ENCODE data around the gene NADK2. TPM values are rescaled to one million over a fixed set of nuclear protein-coding genes. Genes with fewer than 3 reads are reported as not detected.

Gene NADK2
- total and polyA plus RNA-seq, 9 of the 15 experiments (the other 6 are each of a cell fraction or from before 2014, with no cell fraction given), result 10.6 to 41.0 (median 24.0) TPM

DNA sequence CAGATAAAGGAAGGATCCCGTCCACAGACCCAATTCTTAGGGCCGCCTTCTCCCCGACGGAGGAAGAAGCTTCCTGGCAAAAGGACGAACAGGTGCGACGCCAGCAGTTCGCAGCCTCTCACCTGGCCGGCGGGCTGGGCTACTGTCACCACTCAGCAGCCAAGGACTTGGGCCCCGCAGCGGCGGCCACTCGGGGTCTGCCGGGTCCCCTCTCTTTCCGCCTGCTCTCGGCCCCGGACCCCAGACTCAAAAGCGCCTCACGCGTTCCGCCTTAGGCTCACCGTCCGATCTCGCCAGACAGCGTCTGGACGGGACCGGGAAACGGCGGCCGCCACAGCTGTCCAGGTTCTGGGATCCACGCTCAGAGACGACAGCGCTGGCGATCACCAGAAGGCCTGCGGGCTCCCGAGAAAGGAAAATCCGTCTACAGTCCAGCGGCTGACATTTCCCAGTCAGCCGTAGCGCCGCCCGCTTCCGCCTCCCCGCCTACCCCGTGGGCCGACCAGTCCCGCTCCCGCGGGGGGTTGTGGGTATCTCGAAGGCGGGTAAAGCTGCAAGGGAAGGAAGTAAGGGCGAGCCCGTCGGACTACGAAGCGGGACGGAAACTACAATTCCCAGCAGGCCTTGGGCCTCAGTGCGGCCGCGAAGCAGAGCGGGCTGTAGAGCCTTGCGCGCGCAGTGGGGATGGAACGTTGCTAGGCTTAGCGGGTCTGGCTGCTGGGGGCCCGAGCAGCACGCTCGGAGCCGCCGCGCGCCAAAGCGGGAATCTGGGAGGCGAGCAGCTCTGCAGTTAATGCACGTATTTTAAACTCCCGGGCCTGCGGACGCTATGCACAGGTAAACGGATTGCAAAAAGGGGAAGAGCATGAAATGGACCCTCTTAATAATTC lies 90.0 kb downstream of the NADK2 start, which contains the start of the genes LMBRD2 and SKP2 (continued):
- TF ChIP-seq ZNF318 (IDR thresholded peaks at IDR 0.05; ENCODE audit: borderline replicate concordance in 1 of 2, low read depth in 1 of 2) (no peak), CTCFL (IDR thresholded peaks at IDR 0.05; ENCODE audit: borderline replicate concordance, insufficient read depth, low read depth, low read length, poor library complexity, severe bottlenecking) (no peak), OTX1 (CRISPR knock-in tag; IDR thresholded peaks at IDR 0.05) (no peak), NCOA2 (IDR thresholded peaks at IDR 0.05; ENCODE audit: partially characterized antibody in 2 of 2) (no peak), MYNN (IDR thresholded peaks at IDR 0.05) (no peak), MYNN (CRISPR knock-in tag; IDR thresholded peaks at IDR 0.05) (no peak), HMGN3 (IDR thresholded peaks at IDR 0.05; ENCODE audit: borderline replicate concordance, extremely low read depth, insufficient read length, low read depth, low read length) (peak; percentile 94), CSDE1 (IDR thresholded peaks at IDR 0.05) (no peak), ZC3H11A (IDR thresholded peaks at IDR 0.05; ENCODE audit: low read depth, low read length) (no peak), ZKSCAN1 (IDR thresholded peaks at IDR 0.05; ENCODE audit: low read depth, low read length) (no peak; the same call in 1 of the 2 replicates), CBX1 (IDR thresholded peaks at IDR 0.05; ENCODE audit: low read depth) (peak; percentile 38; the same call in 1 of the 2 replicates)
- TF ChIP-seq, protein P1, sequence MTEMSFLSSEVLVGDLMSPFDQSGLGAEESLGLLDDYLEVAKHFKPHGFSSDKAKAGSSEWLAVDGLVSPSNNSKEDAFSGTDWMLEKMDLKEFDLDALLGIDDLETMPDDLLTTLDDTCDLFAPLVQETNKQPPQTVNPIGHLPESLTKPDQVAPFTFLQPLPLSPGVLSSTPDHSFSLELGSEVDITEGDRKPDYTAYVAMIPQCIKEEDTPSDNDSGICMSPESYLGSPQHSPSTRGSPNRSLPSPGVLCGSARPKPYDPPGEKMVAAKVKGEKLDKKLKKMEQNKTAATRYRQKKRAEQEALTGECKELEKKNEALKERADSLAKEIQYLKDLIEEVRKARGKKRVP (CRISPR knock-in tag; IDR thresholded peaks at IDR 0.05), result no peak
- TF ChIP-seq, protein P2, sequence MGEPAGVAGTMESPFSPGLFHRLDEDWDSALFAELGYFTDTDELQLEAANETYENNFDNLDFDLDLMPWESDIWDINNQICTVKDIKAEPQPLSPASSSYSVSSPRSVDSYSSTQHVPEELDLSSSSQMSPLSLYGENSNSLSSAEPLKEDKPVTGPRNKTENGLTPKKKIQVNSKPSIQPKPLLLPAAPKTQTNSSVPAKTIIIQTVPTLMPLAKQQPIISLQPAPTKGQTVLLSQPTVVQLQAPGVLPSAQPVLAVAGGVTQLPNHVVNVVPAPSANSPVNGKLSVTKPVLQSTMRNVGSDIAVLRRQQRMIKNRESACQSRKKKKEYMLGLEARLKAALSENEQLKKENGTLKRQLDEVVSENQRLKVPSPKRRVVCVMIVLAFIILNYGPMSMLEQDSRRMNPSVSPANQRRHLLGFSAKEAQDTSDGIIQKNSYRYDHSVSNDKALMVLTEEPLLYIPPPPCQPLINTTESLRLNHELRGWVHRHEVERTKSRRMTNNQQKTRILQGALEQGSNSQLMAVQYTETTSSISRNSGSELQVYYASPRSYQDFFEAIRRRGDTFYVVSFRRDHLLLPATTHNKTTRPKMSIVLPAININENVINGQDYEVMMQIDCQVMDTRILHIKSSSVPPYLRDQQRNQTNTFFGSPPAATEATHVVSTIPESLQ (CRISPR knock-in tag; IDR thresholded peaks at IDR 0.05), result 0 out of 2 replicates have a peak, but pooled peaks have one; percentile 82

Measured in K562 (cell line).